NCI-H446 (cell line): ENCODE data around the gene MICALL2.

Source experiments
- DNase-seq, 2 experiments: peaks; one replicate each; lab custom pipeline; 2025; lab: John Stamatoyannopoulos, UW

MICALL2 gene

DNA sequence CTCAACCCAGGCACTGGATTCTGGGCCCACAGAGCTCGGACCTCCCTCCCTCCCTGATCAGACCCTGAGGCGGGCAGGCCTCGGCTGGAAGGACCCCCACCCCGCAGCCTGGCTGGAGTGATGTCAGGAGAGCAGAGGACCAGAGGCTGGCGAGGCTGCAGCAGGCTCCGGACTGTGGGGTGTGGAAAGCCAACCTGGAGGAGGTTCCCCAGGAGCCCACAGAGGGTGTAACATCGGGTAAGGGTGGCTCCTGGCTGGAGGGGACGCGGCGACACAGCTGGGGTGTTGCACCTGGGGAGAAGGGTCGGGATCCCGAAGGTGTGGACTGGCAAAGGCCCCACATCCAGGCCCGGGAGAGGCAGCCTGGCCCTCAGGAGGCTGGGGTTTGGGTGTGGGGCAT, 8.9 kb upstream of the MICALL2 start:
- DNase-seq, result no peak

DNA sequence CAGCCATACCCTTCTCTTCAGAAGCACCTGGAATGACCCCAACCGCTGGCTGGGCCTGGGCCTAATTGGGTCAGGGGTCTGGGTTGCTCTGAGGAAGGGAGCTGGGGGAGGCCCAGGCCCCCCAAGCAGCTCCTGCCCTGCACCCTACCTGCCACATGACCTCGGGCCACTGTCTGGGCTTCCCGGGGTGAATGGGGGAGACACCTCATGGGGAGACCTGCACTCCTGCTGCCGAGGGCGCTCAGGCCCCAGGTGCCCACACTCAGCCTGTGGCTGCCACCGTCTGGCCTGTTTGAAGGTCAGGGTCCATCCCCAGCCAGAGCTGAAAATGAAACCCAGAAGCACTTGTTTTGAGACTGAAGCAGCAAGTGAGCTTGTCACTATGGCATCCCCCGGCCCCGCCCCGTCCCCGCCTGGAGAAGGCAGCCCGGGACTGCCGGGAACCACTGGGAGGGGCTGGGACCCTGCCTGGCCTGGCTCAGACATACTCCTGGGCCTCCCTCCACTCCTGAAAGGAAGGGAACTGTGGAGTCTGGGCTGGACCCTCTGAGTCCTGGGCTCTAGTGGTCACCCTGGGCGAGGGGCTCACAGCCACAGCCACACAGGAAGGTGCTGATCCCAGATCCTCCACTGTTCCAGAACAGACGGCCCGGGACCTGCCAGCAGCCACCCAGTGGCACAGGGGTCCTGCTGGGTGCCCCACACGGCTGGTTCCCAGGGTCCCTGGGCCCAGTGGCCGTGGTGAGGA, 7.4 kb upstream of the MICALL2 start:
- no peak for DNase-seq

DNA sequence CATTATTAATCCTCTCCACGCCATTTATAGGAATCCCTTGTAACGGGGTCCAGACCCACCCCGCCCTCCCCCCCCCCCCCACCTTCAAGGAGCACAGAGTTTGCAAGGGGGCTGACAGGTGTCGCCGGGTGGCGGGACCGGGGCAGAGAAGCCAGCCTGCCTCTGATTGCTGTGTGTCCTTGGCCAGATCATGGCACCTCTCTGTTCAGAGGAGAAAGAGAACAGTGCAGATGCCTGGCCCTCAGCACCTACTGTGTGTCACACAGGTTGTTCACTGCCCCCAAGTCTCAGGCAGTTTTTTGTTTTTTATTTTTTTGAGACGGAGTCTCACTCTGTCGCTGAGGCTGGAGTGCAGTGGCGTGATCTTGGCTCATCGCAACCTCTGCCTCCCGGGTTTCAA, 5.4 kb upstream of the MICALL2 start:
- DNase-seq, result no peak

DNA sequence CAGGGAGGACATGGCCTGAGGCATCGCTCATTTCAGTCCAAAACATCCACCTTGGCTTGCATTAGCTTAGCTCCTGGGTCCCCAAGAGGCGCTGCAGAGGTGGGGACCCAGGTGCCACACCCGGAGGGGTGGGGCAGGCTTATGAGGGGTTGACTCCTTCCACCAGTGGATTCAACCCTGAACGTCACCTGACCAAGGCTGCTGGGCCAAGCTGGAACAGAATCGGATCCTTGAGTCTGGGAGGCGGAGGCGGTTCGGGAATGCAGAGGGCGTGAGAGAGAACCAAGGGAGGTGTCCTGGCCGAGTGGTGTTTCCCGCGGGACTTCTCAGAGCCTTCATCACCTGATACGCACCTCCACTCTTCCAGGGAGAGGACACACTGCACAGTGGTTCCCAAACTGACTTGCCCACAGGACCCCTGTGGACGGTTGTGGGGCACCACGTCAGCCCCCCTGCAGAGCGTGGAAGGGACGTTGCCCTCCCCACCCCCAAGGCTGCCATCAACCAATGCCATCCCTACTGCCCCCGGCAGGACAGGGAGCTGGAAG, 4.5 kb upstream of the MICALL2 start:
- no peak for DNase-seq

DNA sequence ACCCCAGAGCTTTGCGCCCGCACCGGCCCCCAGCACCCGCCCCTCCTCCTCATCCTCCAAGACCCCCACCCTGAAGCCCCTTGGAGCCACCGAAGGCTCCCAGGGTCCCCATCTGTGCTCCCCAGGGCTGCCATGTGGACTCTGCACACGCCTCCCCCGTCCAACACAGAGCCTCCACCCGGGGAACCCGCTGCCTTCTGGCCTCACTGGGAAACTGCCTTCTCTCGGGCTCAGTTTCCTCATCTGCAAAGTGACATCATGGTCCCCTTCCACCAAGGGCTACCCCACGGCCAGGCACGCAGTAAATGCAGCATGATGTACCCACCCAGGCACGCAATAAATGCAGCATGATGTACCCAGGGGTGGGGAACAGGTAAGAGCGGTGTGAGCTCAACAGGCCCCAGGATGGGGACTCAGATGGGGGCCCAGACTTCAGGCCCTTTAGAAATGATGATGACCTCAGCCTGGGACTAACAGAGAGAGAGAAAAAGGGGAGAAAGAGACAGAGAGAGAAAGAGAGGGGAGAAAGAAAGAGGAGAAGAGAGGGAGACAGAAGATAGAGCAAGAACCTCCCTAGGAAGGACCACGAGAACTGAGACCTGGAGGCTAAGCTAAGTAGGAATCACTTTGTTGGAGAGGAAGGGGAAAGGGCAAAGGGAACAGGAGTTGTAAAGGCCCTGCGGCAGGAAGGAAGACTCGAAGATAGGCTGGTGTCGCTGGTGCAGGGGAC, 2.5 kb upstream of the MICALL2 start:
- DNase-seq, result no peak

DNA sequence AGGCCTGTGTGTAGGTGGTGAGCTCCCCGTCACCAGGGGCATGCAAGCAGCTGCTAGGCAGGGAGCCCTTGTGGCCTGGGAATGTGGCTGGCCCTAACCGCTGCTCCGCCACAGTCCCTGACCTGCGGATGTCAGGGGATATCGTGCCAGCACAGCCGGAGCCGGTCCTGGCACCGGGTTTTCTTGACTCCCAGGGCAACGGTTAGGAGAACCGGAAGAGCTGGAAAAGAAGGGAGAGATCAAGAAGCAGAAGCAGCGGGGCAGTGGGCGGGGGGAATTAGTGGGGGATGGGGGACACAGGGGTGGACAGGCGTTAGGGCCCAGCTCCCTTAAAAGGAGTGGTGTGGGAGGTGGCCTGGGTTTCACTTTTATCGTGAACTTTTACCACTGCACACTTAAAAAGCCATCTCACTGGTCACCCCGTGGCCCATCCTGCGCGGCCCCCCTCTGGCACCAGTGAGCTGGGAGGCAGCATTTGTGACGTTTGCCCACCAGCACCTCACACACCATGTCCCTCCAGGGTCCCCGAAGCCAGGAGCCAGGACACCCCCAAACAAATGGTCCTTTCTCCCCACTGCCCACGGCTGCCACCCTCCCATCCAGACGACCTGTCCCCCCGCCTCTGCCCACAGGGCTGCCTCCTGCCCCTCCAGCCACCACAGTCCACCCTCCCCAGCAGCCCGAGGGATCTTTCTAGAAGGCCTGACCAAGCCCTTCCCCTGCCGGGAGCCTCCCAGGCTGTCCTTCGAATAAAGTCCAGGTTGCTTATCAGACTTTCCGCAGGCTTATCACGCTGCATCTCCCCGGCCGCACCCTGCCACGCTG, 1.8 kb upstream of the MICALL2 start:
- no peak for DNase-seq

DNA sequence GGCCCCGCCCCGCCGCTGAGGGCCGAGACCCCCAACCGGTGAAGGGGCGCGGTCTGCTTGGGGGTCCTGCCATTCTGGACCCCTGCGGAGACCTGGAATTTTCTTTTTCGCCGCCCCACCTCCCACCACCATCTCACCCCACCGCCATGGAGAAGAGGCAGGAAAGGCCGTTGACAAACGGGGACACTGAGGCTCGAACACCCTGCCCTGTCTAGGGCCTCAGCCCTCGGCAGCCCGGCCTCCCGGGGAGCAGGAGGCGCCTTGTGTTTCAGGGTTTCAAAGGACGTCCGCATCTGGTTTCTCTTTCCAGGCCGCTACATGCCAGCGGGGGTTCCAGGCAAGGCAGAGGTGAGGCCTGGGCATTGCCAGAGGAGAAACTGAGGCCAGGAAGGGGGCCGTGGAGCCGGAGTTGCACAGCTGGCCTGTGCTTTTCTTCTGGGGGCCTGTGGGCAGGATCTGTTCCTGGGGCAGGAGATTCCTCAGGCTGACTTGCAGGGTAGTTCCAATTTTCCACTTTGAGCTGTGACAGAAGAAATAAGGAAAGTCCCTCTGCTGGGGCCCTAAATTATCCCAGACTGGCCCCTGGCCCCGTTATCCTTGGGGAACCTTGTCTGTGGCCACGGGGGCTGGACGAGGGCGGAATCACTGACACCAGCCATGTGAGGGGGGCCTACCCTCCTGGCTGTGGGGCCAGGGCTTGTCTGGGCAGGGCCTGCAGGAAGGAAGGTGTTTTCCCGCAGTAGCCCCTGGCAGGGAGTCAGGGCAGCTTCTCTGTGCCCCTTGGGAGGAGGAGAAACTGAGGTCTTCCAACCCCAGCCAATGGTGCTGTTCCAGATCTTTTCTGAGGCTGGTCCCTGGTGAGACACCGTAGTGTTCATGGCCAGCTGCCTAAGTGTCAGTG, 900 bp upstream of the MICALL2 start:
- peak in 1 of 2 experiments; percentile 68 for DNase-seq

DNA sequence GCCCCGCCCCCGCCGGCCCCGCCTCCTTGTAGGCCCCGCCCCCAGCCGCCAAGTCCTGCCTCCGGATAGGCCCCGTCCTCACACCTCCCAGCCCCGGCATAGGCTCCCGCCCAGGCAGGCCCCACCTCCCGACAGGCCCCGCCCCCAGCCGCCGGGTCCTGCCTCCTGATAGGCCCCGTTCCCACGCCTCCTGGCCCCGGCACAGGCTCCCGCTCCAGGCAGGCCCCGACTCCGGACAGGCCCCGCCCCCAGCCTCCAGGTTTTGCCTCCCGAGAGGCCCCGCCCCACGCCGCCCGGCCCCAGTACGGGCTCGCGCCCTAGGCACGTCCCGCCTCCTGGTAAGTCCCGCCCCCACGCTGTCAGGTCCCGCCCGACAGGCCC, 232 bp upstream of the MICALL2 start:
- peak; percentile 97 to 99 for DNase-seq

DNA sequence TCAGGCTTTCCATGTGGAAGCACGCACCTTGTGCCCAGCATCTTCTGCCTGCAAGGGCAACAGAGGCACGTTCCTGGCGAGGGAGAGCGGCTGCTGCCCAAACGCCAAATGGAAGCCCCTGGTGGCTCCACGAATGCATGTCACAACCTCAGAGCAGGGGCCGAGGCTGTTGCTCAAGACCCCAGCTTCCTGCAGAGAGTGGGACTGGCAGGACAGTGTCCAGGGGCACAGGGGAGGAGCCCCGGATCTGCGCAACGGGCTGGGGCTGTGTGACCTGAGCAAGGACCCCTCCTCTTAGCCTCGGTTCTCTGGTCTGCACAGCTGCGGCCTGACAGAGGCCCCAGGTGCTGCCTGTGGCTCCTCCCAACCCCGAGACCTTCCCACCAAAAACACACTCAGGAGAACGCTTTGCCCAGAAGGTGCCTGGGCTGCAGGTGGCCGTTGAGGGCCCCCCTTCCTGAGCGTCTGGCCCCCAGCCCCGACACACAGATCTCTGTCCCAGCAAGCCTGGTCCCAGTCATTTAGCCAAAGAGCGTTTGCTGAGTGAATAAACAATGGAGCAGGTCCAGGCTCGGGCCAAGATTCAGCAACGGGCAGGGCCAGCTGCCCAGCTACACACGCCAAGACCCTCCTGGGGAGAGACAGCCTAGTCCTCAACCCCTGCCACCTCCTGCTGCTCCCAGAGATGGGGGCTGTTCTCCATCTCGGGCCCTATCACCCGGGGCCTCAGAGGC, 1.2 kb downstream of the MICALL2 start:
- peak; percentile 16 to 68 for DNase-seq

DNA sequence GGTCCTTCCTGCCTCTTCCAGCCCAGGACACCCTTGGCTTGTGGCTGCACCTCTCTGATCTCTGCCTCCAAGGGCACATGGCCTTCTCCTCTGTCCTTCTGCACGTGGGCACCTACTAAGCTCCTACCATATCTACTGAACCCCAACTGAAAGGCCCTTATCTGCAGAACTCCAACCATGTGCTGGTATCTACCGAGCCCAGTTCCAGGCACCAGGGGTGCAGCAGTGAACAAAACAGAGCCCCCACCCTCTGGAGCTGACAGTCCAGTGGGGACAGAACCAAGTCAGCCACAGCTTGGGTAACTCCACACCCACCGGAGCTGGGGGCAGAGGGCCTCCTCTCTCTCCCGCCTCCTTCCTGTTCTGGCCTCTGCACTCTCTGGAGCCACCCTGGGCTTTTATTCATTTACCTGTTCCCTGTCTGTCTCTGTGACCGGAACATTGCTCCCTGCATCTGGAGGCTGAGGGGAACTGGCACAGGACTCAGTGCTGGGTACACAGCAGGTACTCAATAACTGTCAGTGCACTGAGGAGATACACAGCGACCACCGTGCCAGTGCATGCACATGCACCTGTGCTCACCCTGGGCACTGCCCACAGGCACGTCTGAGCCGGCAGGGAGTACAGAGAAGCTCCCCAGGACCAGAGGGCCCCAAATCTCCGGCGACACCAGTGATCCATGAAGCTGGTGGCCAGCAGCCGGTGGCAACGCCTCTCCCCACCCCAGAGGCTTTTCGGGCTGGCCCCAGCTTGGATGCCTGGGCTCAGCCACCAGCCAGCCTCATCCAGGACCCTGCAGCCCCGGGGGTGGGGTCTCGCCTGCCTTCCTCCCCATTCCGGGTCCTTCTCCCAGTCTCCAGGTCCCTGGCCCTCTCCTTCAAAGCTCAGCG, 2.0 kb downstream of the MICALL2 start:
- no peak for DNase-seq

DNA sequence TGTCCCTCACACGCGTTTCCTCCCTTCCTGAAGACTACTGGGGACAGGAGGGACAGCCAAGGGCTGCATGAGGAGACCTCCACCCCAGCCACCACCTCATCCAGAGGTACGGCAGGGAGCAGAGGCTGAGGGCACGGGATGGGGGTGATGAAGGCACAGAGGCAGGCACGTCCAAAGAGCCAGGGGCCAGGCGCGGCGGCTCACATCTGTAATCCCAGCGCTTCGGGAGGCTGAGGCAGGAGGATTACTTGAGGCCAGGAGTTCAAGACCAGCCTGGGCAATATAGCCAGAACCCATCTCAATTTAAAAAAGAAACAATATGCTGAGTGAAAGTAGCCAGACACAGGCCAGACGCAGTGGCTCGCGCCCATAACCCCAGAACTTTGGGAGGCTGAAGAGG, 3.3 kb downstream of the MICALL2 start:
- DNase-seq, result no peak

DNA sequence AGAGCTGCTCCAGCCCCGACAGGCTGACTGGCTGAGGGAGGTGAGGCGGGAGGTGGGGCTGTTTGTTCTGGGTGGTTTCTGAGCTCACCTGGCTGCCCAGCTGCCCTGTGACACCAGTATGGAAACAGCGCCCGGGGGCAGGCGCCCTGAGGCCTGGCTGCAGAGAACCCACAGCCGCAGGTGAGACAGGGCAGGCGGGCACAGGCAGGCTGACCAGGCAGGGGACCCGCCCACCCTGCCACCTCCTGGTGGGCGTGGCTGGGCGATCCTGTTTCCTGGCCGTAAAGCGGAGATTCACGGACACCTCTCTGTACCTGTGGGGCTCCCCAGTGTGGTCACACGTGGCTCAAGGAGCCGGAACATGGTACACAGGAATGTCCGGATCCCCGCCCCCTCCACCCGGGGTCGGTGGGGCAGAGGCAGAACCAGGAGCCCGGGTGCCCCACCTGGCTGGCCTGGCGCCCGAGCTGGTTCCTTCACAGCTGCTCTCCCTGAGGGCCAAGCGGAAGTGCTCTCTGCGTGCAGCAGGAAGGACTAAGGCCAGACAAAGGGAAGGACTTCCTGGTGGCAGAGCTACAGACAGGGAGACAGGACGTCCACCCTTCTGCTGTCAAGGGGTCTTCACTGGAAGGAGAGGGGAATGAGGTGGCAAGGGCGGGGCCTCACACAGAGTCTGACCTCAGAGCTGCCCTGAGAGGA, 3.9 kb downstream of the MICALL2 start:
- no peak for DNase-seq

DNA sequence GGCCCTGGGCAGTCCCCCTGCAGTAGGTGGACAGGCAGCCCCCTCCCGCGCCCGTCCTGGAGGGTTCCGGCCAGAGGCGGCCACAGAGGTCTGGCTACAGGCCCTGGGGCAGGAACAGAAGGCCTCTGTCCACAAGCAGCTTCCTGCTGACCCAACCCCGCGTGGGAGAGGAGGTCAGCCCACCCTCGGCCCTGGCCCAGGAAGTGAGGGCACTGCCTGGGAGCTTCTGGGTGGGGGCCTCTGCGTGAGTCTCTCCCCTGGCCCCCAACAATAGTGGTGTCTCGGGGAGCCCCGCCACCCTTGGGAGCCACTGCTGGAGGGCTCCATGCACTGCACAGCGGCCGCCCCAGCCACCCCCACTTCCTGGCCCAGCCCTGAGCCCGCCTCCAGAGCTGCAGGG, 4.7 kb downstream of the MICALL2 start:
- no peak for DNase-seq

DNA sequence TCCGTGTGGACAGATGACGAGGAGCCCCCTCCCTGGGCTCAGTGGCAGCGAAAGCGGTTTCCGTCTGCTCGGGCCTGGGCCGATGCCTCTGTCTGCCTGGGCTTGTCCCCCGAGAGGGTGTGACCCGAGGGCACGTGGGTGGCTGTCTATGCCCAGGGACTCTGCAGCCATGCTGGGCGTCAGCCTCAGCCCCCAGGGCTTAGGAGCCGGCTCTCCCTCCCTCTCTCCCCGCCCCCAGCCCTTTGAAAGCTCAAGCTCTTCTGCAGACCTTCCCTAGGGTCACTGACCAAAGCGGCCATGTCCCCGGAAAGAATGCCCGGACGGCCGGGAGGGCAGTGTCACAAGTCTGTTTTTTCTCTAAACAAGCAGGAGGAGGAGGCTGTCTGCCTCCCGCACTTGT, 7.1 kb downstream of the MICALL2 start:
- no peak for DNase-seq

DNA sequence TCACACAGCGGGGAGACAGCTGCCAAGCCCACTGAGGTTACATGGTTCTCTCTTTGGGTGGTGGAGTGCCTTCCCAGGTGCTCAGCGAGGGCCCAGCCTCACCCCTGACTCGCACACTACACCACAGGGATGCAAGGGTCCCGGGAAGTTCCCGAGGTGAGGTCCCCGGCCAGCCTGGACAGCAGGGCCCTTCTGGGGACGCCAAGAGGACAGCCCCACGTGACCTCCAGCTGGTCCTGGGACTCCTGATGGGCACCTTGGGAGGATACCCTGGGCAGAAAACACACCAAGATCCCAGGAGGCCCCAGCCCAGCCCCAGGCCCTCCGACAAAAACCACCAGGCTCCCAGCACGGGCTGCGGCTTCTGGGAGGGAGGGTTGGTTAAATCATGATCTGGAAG, 8.3 kb downstream of the MICALL2 start:
- DNase-seq, result no peak

DNA sequence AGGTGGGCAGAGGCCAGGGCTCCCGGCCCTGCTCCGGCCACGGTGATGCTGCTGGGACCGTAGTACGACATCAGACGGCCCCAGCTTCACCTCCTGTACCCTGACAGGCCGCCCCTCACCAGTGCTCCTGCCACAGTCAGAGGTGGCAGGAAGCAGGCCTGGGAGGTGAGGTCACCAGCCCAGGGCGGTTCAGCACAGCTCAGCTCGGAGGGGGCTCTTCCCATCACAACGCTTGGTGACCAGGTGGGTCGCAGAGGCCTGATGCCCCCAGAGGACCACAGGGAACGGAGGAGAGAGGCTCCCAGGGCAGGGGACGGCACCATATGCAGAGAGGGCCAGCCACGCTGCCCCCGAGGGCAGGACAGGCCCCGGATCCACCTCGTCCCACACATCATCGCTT, 8.8 kb downstream of the MICALL2 start:
- no peak for DNase-seq

DNA sequence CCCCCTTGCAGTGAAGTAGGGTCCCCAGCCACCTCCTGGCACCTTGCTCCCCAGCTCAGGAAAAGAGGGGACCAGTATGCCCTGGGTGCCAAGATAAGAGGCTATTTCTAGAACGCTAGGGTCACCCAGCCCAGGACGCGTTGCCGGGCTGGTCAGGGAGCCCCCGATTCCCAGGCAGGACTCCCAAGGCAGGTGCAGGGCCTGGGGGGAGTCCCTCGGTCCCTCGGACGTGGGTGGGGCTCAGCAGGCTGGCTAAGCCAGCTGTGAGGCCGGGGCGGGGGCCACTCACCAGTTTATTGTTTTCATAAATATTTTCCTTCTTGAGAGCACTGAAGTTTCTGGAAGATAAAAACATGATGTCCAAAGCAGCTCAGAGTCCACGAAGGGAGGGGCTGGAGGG, 9.3 kb downstream of the MICALL2 start:
- no peak for DNase-seq

DNA sequence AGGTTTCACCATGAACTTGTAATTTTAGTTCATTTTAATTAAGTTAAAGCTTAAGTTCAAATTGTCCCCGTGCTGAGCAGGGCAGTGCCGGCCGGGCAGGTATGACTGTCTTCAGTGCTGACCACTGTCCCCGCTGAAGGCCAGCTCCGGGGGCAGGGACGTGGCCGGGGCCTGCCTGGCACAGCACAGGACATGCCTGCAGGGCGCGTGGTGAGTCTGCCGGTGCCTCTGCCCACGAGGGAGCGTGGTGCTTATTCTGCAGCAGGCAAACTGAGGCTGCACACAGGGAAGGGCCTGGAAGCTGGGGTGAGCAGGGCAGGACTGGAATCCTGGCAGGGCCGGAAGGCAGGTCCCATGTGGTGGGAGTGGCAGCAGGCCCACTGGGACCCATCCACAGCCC, 9.8 kb downstream of the MICALL2 start:
- DNase-seq, result no peak

DNA sequence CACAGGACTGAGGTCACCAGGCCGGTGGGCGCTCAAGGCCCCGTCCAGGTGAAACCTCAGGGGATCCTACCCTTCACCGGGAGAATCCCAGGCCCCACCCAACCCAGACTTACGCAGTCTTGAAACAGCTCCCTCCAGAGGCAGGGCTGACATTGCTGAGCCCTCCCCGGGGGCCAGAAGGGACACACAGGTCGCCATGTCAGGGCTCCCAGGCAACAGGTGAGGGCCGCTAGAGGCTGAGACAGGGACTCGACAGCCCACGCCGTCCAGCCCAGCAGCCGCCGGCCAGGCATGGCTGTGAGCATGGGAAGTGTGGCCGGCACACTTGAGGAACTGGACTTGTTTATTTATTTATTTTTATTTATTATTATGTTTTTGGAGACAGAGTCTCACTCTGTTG, 10.3 kb downstream of the MICALL2 start:
- DNase-seq, result no peak
